ENCODE data around the gene MAEL.

Gene MAEL

DNA sequence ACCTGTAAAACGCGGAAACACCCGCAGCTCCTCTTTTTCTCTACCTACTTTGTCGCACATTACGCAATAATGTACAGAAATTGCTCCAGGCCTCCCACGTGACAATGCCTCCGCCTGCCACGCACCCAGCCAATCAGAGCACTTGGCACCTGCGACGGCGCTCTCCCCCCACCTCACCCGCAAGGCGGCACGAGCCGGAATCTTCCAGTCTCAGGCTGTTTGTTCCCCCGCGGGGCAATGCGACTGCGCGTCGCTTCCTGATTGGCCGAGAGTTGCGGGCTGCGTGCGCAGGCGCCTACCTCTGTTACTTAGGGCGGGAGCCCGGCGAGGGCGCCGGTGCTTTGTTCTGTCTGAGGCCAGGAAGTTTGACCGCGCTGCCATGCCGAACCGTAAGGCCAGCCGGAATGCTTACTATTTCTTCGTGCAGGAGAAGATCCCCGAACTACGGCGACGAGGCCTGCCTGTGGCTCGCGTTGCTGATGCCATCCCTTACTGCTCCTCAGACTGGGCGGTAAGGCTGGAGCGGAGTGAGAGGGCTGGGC is at the start of gene MAEL:
MAEL (plus strand) TSS at position 307 of the 542 bp plus-strand sequence; CDS start at position 380, 73 bp downstream.
- DNase-seq (ENCODE audit: low read depth) = no peak

DNA sequence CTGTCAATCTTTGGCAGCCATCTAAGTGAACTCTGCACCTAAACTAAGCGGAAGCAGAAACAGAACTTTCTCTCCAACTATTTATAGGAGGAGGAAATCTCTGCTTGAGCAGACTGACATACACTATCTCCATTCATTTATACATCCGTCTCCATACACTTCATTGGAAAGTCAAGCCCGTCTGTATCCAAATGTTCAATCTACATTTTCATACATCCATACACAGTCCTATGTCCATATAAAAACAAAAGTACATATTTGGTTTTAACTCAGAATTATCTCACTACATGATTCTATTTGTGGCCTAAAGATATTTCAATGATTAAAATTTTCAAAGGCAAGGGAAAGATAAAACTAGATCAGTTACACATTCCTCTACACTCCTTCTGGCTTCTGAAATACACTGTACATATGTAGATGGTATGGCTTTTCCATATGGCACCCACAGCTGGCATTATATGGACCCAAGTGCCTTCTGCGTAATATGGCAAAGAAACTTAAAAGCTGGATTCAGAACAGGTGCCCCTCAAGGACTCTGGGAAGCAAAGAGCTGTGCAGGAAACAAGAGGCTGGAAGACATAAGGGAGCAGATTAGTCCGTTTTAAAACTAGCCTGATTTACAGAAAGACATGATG is 49.2 kb upstream of the MAEL start:
- no peak for DNase-seq (ENCODE audit: low read depth)

DNA sequence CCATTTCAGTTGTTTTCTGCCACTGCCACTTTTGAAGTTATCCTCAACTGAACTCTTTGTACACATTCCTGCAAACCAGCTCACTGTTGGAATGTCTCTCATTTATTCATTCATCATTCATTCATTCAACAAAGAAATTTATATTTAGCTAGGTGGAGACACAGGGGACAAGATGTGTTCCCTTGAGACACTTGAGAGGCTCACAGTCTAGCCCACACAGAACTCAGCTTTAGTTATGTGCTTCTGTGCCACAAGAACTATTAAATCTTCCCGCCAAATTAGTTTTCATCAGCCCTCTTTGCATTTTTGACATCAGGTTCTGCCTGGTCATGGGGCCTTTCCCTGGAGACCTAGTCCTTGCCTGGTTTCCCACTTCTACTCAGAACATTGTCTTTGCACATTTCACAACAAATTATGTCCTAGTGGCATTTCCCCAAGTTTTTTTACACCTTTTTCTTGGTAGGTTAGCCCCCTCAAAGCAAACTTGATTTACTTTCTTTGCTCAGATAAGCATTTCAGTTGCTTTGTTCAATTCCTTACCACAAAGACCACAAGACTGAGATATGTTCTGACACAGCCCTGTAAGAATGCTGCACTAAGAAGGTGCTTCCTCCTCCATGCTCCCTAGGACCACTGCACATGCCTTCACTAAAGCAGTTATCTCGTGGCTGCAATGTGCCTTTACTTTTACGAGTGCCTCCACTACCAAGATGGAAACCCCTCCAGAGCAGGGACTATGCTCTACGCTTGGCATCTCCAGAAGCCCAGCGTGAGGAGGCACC is 44.7 kb upstream of the MAEL start:
- no peak for DNase-seq (ENCODE audit: low read depth)

DNA sequence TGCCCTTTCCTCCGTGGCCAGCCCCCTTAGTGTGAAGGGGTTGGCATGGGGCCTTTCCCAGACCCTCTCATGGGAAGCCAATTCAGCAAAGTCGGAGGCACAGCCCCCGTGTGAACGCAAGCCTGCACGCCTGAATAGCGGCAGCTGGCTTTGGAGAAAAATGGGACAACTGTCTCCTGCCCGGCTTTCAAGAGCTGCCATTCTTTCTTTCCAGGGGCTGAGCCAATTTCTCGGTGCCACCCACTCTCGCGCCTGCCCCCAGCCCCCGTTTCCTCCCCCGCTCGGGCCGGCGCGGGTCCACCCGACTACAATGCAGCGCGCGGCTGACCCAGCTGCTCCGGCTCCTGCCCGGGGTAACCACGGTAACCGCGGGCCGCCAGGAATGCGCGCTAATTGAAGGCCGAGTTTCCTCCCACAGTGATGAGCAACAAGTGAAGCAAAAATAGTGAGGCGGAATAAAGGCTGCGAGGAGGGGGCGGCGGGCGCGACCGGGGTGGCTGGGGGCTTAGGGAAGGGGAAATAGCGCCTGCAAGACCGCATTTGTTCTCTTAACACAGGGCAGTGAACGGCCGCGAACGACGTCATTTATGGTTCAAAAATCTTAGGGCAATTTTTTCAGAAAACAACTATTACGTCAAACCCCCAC is 41.6 kb upstream of the MAEL start:
- no peak for DNase-seq (ENCODE audit: low read depth)

DNA sequence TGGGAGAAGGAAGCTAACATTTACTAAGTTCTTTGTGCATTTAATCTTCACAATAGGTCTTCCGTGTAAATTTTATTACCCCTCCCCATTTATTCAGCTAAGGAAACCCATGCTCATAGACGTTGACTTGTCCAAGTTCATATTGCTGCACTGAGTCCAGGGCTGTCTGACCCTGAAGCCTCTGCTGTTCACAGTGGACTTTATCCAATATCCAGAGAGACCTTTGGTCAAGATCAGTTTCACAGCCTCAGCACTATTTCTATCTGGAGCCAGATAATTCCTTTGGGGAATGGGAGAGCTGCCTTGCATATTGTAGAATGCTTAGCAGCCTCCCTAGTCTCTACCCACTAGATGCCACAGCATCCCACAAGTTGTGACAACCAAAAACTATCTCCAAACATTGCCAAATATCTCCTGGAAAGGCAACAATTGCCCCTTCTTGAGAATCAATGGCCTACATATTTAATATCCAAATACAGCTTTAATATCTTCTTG is 40.2 kb upstream of the MAEL start:
- DNase-seq (ENCODE audit: low read depth) = no peak

DNA sequence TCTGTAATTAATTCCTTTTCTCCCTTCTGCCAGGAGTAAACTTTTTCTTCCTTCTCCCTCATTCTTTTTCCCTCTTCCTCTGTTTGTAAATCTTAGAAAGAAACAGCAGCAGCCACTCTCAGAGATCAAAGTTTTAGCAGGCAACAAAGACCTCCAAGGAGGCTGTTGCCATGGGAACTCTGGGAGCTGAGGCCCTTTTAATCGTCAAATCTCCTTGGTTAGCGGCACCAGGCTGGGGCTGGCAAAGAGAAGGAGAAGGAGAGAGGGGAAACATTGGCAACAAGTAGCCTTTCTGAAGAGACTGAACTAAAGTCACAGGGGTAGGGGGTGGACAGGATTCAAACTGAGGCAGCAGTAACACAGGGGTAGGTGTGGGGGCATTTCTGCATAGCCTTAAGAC is 38.9 kb upstream of the MAEL start:
- DNase-seq (ENCODE audit: low read depth) = no peak

DNA sequence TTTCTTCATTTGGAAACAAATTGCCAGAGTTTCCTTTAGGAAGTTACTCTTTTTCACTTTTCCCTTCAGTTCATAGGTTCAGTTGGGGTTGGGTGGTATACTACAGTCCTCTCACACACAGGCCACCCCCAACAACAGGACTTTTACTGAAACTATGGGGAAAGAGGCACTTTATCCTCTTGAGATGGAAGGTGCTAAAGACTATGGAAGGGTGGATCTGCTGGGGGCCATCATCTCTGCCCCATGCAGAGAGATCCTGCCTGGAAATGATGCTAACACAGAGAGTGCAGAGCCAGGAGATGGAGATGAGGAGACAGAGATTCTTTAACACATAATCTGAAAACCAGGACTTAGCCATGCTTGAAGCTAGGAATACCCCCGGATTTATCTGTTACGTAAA is 38.0 kb upstream of the MAEL start:
- DNase-seq (ENCODE audit: low read depth) = no peak

DNA sequence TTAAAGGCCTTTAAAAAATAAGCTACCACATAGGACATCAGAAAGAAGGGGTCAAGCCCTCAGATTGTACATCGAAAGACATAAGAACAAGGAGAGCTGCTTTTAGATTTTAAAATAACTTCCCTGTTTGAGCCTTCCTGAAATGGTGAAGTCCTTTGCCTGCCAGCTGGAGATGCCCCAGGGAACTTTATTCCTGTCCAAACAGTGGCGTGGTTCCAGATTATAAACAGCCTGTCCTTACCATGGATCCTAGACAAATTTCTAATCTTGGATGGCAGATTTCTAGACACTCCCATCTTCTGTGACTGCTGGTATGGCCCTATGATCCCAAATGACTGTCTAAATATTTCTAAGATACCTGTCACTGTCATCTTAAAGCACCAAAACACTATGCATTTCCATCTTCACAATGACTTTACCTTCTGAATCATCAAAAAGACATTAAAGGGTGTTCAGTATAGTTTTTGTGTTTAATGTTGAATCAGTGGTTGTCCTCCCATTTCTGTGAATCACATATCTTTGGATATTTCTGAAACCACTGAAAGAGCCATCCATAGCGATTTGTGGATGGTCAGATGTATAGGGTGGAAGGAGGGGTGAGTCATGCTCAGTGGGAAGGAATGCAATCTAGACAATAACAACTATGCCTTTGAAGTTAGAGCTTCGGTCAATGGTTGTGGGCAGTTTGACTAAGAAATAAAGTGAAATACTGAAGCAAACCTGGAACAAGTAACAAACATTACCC is 36.9 kb upstream of the MAEL start:
- no peak for DNase-seq (ENCODE audit: low read depth)

DNA sequence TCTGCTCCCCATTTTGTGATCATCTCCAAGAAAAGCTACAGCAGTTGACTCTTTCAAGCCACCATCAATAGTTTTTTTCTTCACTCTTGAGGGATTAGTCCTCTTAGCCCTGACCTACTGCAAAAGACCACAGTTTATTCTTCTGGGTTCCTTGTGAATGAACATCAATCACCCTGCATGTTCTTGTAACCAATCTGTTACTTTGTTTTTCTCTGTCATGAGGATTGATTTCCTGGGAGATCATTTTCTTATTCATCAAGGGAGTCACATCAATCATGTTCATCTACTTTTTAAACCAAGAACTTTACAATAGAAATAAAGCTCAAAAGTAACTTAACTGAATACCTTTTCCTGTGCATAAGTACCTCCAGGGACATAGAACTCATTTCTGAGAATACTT is 35.6 kb upstream of the MAEL start:
- no peak for DNase-seq (ENCODE audit: low read depth)

DNA sequence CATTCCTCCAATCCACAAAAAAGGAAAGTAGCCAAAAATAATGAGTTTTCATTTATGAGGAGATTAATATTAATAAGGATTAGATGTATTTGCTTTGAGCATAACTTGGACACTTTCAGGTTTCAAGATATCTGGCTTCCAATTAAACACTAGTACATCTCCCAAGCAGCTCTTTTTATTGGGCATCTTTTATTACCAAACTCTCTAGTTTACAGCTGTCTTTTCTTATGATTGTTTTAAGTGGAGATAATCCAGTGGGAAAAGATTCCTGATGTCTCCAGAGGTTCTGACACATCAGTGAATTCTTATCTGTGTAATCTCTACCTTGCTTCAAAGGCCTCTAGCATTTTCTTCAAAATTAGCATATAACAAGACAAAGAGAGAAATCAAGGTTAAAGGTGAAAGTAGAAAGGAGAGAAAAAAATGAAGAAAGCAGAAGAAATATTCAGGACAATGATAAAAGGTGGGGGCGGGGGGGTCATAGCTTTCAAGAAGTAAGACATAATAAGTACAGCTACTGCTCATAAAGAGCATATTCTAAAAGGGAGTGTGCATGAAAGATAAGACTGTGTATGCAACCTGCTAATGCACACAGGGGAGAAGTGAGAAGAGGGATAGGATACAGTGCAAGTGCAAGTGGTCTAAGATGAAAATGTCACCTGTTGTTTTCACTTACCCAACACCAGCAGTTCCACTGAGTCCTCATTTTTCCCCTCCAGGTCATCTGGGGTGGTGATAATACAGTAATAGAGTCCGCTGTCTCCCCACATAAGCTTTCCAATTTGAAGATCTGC is 32.8 kb upstream of the MAEL start:
- DNase-seq (ENCODE audit: low read depth) = no peak

DNA sequence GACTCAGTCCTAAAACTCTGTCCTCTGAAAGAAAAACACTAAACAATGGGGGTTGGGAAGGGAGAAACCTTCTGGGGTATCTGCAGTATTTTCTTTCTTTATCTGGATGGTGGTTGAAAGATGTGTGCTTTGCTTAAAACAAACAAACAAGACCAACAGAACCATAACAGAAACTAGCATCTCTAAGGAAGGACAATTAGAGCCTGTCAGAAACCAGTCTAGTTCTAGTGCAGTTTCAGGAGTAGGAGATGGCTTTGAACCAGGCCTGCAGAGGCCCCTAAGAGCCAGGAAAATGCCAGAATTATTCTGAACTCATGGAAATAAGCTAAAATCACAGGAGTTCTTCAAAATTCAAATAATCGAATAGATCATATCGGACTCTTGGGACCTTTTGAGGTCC is 32.2 kb upstream of the MAEL start:
- no peak for DNase-seq (ENCODE audit: low read depth)

DNA sequence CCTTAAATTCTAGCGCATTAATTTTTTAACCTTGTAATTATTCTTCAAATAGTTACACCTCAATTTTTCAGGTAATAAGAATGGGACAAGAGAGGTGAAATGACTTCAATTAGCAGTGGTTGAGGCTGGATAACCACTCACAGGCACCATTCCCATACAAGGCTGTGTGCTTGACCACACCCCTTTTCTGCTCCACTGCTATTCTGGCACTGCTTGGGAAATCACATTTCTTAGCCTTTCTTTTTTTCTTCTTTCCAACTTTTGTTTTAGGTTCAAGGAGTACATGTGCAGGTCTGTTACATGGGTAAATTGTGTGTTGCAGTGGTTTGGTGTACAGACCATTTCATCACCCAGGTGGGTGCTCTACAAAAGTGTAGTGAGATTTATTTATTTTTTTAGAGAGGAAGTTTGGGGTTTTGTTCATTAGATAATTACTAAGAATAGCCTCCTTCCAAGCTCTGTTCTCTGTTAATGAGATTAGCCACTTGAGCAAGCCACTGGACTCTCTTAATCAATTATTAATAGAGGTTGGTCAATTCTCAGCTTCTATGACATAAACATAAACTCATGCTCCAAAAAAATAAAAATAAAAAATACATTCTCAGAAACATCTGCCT is 28.1 kb upstream of the MAEL start:
- DNase-seq (ENCODE audit: low read depth) = no peak

DNA sequence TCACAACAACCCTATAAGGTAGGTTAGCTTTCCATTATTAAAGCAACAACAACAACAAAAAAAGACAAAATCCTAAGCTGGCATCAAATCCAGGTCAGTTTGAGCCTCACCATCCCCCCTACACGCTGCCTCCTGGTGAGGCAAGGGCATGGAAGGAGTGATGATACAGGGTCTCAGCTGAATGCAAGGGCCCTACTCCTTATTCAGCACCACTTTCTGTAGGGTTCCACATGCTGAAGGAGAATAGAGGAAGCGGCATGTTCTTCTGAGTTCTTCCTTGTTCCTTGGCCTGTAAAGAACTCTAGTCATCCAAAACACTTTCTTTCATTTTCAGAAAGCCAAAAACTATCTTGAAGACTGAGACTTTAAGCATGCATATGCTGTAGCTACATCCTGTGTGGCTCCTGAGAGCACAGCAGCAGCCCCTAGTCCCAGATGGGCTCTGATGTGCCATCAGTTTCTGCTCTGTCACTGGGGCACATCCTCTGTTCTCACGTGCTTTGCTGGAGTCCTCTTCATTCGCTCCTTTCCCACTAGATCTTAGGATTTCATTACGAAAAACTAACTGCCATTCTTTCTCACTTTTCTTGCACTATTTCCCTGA is 19.9 kb upstream of the MAEL start:
- no peak for DNase-seq (ENCODE audit: low read depth)

DNA sequence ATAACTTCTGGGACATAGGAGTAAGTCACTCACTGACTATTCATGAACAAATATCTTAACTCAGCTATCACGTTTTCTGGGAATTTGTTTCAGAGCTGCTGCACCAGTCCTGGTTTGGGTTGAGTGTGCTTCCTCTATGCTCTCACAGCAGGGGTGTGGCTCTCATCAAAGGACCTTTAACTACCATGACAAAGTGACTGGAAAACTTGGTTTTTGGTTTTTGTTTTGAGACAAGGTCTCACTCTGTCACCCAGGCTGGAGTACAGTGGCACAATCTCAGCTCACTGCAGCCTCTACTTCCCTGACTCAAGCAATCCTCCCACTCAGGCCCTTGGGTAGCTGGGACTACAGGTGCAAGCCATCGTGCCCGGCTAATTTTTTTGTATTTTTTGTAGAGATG is 17.8 kb upstream of the MAEL start:
- no peak for DNase-seq (ENCODE audit: low read depth)

DNA sequence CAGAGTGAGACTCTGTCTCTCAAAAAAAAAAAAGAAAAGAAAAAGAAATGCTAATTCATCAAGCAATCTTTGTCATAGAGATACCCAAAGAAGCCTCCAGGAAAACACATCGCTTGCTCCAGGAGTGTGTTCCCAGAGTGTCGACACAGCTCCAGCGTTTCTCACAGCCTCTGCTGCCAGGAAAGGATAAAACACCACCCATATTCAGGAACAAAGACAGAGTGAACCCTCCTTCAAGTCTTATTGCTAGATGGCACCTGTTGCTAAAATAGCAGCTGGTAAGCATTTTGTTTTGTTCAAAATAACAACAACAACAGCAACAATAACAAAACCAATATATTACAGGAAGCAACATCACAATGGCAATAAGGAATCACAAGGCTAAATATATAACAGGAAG is 16.9 kb upstream of the MAEL start:
- no peak for DNase-seq (ENCODE audit: low read depth)

DNA sequence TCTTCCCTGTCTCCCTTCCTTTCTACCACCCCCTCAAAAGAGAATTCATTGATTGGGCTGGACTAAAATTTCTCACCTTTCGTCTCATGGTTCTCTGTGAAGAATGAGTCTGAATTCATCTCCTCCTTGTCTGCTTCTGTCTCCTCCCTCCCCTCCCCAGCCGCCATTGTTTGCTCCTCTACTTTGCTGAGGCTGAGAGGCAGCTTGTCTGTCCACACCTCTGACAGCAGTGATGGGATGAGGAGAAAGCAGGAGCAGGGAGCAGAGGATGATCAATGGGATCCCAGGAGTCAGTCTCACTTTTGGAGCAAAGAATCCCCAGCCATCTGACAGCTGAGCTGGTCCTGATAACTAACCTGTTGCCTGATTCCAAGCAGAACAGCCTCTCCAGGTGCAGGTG is 16.3 kb upstream of the MAEL start:
- DNase-seq (ENCODE audit: low read depth) = no peak

DNA sequence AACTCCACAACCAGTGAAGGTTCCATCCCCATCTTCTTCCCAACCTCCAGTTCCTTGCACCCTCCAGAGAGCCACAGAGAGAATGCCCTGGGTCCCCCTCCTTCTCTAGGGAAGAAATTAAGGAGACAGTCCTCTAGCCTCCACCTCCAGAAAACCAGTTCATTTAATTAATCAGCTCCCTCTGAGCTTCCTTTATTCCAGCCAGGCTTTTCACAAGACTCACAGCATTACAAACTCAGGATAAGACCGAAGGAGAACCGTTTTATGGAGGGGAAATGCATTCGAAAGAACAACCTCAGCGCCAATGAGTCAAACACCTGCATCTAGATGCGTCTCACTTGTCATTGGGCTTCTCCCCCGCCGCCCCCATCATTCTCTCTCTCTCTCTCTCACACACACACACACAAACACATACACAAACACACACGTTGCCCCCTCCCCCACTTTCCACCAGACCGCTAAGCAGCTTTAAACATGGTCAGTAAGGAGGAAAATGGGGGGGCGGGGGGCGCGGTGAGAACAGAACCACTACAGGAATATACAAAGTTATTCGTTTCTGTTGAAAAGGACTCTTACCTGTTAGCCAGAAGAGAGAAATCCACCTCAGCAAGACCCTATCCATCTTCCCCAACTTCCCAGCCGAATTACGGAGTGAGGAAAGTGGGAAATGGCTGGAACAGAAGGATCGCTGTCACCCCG is 14.3 kb upstream of the MAEL start:
- no peak for DNase-seq (ENCODE audit: low read depth)

DNA sequence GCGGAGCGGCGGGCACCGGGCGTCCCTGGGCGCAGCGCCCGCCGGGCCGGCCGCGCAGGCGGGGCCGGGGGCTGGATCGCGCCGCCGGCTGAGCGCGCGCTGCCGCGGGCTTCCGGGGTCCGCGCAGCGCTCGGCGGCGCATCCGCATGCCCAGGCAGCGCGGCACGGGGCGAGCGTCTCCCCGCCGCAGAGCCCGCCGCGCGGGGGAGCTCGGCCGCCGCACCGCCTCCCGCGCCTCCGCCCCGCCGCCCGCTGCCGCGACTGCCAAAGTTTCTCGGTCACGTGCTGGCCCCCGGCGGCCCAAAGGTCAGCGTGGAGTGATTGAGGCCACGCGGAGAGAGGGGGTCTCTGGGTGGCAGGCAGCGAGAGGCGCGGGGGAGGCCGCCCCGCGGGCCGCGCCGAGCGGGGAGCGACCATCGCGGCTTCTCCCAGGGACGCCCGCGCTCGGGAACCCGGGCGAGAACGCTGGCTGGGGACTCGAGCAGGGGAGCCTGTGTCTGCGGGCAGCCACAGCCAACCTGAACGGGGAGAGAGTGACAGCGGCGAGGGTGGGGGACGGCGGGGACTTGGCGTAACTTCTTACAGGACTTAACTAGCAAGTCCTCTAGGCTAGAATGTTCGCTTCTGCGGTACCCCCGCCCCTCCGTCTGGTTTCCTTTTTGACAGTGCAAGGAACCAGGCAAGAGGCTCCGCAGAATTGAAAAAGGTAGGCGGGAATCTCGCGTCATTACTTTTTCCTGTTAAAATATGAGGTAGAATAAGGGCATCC is 13.5 kb upstream of the MAEL start, which contains the start of gene ILDR2:
ILDR2 (minus strand) TSS at position 180 of the 769 bp plus-strand sequence. CDS start 272 bp downstream, outside the sequence.
- peak; percentile 22 for DNase-seq (ENCODE audit: low read depth)

DNA sequence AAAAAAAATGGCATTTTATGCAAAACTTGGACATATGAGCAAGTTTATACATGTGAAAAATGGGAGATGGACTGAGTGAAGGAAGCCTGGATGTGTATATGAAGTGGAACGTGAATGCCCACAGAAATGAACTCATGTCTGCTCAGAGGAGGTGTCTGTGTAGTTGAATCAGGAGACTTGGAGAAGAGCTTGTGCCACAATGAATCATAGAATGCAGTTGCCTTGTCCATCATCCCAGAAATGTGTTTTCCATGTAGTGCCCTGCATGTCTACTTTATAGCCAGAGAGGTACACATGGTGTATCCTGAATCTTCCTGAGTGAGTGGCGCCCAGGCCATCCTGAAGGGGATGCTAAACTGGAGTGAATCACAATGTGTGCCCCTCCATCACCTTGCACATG is 11.1 kb upstream of the MAEL start:
- DNase-seq (ENCODE audit: low read depth) = no peak
